ENCODE measurements around the gene GOLGA6C.
"Not testable (repeated sequence)": the region's sequence is repeated elsewhere in the genome, so short reads cannot be mapped to it uniquely, and the experiment has no call there.

GOLGA6C gene

DNA sequence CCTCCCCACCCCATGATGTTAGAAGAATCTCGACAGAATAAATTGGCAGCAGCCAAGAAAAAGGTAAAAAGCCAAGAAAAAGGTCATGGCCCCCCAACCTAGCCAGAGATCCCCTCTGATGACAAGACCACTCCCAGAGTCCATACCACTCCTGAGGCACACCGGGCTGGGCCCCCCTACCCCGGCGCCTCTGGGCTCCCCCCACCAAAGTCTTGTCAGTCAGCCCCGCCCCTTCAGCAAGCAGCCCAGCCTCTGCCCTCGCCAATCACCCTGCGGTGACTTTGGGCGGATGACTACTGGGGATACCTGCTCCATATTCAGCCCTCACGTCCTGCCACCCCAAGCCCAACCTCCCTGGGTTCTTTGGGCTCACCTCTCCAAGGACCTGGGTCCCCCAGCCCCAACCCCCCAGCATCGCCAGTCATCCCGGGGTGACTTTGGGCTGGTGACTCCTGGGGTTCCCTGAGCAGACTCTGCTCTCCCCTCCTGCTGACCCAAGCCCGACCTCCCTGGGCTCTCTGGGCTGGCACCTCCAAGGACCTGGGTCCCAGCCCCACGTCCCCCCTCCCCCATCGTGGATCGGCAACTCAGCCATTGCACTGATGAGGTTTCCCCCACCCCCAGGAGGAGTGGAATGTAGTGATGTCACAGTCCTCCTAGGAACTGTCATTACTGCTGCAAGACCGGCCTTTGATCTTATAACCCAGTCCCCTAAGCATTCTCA lies 648 bp downstream of the GOLGA6C start:
- DNase-seq = not testable (repeated sequence)

DNA sequence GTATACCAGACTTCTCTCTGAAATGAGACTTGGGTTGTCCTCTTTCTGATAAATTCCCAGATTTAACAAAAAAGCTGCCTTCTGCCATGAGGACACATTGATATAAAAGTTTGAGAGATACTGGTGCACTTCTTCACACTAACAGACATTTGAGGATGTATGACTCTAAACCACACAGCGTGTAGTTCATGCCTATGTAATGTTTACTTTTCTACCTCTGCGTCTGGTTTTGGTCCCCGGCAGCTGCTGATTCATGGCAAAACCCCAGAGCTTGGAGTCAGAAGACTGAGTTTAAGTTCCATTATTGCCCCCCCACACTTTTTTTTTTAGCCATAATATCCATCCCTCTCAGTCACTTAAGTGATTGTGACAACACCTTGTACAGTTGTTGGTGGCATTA lies 1.7 kb downstream of the GOLGA6C start:
- not testable (repeated sequence) for DNase-seq

GRCh38 chr15:75273751-75274359 lies 15.7 kb downstream of the GOLGA6C start:
- DNase-seq = not testable (repeated sequence)

- not testable (repeated sequence) for DNase-seq
These were observed 16.5 kb downstream of the GOLGA6C start for GRCh38 chr15:75274509-75275107.

GRCh38 chr15:75275617-75276016 lies 17.5 kb downstream of the GOLGA6C start:
- not testable (repeated sequence) for DNase-seq

- DNase-seq = not testable (repeated sequence)
These were observed 20.4 kb downstream of the GOLGA6C start for GRCh38 chr15:75278497-75278896.

- DNase-seq = not testable (repeated sequence)
These were observed 24.4 kb downstream of the GOLGA6C start, which contains the start of gene GOLGA6D for GRCh38 chr15:75282572-75282971. TSS of gene GOLGA6D (plus strand) at chr15:75282835. CDS start at chr15:75282876, 41 bp downstream.

DNA sequence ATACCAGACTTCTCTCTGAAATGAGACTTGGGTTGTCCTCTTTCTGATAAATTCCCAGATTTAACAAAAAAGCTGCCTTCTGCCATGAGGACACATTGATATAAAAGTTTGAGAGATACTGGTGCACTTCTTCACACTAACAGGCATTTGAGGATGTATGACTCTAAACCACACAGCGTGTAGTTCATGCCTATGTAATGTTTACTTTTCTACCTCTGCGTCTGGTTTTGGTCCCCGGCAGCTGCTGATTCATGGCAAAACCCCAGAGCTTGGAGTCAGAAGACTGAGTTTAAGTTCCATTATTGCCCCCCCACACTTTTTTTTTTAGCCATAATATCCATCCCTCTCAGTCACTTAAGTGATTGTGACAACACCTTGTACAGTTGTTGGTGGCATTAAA lies 26.0 kb downstream of the GOLGA6C start:
- DNase-seq = not testable (repeated sequence)

DNA sequence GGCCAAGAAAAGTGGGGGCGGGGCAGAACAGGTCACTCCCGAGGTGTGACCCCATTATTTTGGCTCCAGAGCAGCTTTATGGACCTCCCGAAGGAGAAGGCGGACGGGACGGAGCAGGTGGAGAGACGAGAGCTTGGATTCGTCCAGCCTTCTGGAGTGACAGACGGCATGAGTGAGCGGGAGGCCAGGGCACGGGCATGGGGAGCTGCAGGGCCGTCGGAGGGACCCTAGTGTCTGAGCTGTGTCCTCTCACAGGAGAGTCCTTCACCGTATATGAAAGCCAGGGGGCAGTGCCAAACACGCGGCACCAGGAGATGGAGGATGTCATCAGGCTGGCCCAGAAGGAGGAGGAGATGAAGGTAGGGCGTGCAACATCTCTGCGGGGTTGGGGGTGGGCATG lies 35.5 kb downstream of the GOLGA6C start:
- DNase-seq = not testable (repeated sequence)

GRCh38 chr15:75298541-75299310 lies 40.6 kb downstream of the GOLGA6C start:
- not testable (repeated sequence) for DNase-seq

- DNase-seq = not testable (repeated sequence)
These were observed 41.2 kb downstream of the GOLGA6C start for GRCh38 chr15:75299311-75299688.

DNA sequence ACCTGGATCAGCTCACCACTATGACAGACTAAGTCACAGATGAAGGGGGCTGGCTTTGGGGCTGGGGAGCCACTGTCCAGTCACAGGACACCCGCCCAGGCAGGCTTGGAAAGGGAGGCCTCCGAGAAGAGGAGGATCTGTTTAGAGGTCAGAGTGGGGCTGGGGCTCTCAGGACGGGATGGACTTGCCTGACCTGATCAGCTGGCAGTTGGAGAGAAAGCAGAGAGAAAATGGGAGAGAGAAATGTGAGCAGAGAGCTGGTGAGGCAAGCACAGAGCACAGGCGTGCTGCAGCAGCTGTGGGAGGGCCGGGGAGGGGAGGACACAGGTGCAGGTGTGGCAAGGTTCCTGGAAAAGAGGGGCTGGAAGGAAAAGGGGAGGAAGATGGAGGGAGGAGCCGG lies 41.9 kb downstream of the GOLGA6C start:
- not testable (repeated sequence) for DNase-seq

- no peak for DNase-seq
These were observed 44.2 kb downstream of the GOLGA6C start for GRCh38 chr15:75302318-75302717.

DNA sequence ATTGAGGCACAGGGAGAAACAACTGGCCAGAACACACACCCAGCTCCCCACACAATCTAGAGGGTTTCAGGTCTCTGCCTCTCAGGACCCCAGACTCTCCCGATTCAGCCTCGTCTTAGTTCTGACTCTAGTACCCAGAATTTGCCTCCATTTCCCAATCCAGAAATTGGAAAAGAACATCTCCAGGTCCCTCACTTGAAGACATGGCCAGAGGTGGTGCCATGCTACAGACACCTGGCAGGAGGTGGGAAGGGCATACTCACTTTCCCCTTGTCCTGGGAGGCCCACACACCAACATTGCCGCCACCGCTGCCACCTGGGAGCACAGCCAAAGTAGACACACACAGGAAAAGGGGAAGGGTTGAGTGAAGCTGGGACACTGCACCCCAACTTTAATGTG lies 44.6 kb downstream of the GOLGA6C start:
- DNase-seq = not testable (repeated sequence)

DNA sequence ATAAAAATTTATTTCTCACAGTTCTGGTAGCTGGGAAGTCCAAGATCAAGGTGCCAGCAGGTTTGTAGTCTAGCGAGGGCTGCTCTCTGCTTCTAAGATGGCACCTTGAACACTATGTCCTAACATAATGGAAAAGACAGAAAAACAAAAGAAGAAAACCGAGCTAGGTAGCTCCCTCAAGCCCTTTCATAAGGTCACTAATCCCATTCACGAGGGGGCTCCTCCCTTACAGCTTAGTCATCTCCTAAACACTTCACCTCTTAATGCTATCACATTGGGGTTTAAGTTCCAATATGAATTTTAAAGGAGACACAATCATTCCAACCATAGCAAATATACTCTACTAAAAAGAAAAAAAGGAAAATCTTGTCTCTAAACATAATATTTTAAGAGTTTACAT lies 48.1 kb downstream of the GOLGA6C start:
- no peak for DNase-seq

- no peak for DNase-seq
These were observed 49.8 kb downstream of the GOLGA6C start for GRCh38 chr15:75307778-75308390.

GRCh38 chr15:75309711-75310110 lies 51.6 kb downstream of the GOLGA6C start:
- DNase-seq = no peak

GRCh38 chr15:75312548-75312947 lies 54.4 kb downstream of the GOLGA6C start:
- DNase-seq = not testable (repeated sequence)

GRCh38 chr15:75313116-75313845 lies 55.1 kb downstream of the GOLGA6C start:
- DNase-seq = no peak

- DNase-seq = no peak
These were observed 56.6 kb downstream of the GOLGA6C start for GRCh38 chr15:75314552-75315290.

- DNase-seq = not testable (repeated sequence)
These were observed 61.2 kb downstream of the GOLGA6C start for GRCh38 chr15:75319231-75319897.

Data from GDM1 (cell line).